ENCODE measurements around the gene DNAJC8.

DNAJC8 gene

DNA sequence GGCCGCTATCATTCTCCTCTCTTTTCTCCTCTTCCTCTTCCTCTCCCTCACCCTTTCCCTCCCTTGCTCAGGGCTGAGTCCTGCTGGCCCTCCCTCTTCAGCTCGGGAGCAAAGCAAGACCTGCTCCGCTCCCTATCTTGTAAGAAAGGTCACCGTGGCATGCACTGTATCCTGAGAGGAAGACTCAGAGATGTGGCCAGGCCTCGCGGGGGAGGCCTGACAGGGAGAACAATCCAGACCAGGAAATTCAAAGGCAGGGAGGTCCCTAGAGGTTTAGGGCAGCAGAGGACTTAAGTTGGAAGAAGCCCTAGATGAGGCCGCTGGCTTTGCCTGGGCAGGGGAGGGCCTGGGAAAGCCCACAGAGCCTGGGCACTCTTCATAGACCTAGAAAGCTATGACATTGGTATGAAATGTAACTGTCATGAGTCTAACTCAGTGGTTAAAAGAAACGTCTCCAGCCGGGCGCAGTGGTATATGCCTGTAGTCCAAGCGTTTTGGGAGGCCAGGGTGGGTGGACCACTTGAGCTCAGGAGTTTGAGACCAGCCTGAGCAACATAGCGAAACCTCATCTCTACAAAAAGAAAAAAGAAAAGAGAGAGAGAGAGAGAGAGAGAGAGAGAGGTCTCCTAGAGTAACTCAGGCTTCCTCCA lies 41.7 kb downstream of the DNAJC8 start:
- no peaks in the 10 kb centered on the region for H3K27me3 ChIP-seq
- TF ChIP-seq, protein P1, sequence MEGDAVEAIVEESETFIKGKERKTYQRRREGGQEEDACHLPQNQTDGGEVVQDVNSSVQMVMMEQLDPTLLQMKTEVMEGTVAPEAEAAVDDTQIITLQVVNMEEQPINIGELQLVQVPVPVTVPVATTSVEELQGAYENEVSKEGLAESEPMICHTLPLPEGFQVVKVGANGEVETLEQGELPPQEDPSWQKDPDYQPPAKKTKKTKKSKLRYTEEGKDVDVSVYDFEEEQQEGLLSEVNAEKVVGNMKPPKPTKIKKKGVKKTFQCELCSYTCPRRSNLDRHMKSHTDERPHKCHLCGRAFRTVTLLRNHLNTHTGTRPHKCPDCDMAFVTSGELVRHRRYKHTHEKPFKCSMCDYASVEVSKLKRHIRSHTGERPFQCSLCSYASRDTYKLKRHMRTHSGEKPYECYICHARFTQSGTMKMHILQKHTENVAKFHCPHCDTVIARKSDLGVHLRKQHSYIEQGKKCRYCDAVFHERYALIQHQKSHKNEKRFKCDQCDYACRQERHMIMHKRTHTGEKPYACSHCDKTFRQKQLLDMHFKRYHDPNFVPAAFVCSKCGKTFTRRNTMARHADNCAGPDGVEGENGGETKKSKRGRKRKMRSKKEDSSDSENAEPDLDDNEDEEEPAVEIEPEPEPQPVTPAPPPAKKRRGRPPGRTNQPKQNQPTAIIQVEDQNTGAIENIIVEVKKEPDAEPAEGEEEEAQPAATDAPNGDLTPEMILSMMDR (IDR thresholded peaks at IDR 0.05), result no peak
- no peaks in the 10 kb centered on the region for H3K9me3 ChIP-seq
- H3K36me3 ChIP-seq, result no peaks in the 10 kb centered on the region
- peak overlapping the region; percentile 78 for H3K27ac ChIP-seq
- no peak overlapping the region for H3K4me3 ChIP-seq (ENCODE audit: low read depth in 1 of 2, low read length in 1 of 2)
- H3K4me1 ChIP-seq (ENCODE audit: control insufficient read depth in 1 of 2, insufficient read depth in 1 of 2, low read depth in 1 of 2, low read length in 1 of 2), result peaks cover 4 to 13% of the 10 kb centered on the region in 2 experiments

DNA sequence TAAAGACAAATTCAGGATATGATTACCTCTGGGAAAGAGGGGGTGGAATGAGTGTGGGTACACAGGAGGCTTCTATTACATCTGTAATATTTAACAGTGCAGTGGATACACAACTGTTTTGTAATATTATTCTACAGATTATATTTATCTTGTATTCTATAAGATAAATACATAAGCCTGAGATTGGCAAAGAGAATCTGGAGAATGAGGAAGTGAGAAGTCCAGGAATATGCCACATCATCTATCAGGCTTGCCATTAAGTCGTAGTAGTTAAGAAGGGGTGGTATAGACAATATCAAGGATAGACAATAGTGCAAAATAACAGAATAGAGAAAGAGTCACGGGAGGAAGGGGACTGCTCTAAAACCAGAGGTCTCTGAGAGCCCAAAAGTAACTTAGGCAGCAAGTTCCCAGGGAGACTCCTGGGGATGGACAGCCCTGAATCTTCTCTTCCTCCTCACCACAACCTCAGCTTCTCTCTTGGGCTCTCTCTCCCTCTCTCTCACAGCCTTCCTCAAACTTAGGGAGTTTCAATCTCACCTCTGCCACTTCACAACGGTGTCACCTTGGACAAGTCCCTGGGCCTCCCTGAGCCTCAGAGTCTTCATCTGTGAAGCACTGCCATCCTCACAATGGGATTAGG lies 42.4 kb downstream of the DNAJC8 start:
- TF ChIP-seq, protein P1 (IDR thresholded peaks at IDR 0.05), result no peak
- Histone ChIP-seq H3K4me3 (ENCODE audit: low read depth in 1 of 2, low read length in 1 of 2) (no peak overlapping the region), H3K27ac (peak overlapping the region; percentile 78), H3K36me3 (no peaks in the 10 kb centered on the region), H3K9me3 (no peaks in the 10 kb centered on the region), H3K27me3 (no peaks in the 10 kb centered on the region), H3K4me1 (ENCODE audit: control insufficient read depth in 1 of 2, insufficient read depth in 1 of 2, low read depth in 1 of 2, low read length in 1 of 2) (peaks cover 4 to 13% of the 10 kb centered on the region in 2 experiments)

DNA sequence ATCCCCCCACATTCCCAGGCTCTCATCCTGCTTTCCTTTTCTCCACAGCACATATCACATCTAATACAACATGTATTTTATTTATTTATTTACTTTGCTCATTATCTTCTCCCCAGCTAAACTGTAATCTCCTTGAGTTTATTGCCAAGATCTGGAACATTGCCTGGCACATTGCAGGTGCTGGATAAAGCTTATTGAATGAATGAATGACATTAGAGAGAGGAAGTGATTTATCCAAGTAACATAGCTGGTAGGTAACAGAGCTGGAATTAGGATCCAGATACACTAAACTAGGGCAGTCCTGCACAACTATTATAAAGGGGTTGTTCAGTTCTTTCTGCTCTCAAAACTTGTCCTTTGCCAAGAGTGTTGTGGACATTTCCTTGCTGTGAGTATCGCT lies 47.8 kb downstream of the DNAJC8 start:
- no peak overlapping the region for H3K27ac ChIP-seq
- H3K27me3 ChIP-seq, result no peaks in the 10 kb centered on the region
- TF ChIP-seq, protein P1 (IDR thresholded peaks at IDR 0.05), result no peak
- no peaks in the 10 kb centered on the region for H3K9me3 ChIP-seq
- peaks cover 25 to 30% of the 10 kb centered on the region in 2 experiments for H3K4me1 ChIP-seq (ENCODE audit: control insufficient read depth in 1 of 2, insufficient read depth in 1 of 2, low read depth in 1 of 2, low read length in 1 of 2)
- no peak overlapping the region for H3K4me3 ChIP-seq (ENCODE audit: low read depth in 1 of 2, low read length in 1 of 2)
- no peaks in the 10 kb centered on the region for H3K36me3 ChIP-seq

DNA sequence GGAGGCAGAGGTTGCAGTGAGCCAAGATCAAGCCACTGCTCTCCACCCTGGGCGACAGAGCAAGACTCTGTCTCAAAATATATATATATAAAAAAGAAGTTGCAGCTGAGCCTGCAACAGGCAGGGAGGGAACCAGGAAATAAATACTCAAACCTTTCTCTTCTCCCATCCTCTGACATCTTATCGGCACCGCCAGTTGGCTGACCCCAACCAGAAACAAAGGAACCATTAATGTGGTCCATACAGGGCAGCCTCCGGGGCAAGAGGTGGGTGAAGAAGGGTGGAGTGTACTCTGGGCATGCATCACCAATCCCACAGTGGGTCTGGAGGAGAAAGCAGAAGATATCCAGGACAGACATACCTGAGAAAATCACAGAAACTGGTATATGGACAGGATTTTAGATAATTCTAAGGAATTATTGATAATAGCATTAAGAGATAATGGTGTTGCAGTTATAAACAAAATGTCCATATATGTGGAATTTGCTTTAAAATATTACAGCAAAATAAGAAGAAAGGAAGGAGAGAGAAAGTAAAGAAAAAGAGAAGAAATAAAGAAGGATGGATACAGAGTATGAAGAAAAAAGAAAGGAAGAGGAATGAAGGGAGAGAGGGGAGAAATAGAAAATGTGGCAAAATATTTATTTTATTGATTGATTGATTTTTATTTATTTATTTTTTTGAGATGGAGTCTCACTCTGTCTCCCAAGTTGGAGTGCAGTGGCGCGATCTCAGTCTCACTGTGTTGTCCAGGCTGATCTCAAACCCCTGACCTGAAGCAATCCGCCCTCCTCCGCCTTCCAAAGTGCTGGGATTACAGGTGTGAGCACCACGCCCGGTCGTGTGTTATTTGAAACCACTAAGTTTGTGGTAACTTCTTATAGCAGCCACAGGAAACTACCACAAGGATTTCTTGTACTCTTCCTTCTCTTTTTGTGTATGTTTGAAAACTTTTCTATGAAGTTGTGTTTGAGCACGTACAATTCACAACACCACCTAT lies 52.2 kb downstream of the DNAJC8 start:
- H3K4me1 ChIP-seq (ENCODE audit: control insufficient read depth in 1 of 2, insufficient read depth in 1 of 2, low read depth in 1 of 2, low read length in 1 of 2), result peaks cover 59 to 60% of the 10 kb centered on the region in 2 experiments
- no peaks in the 10 kb centered on the region for H3K36me3 ChIP-seq
- H3K4me3 ChIP-seq (ENCODE audit: low read depth in 1 of 2, low read length in 1 of 2), result peak overlapping the region; percentile 12 to 30
- H3K27me3 ChIP-seq, result no peaks in the 10 kb centered on the region
- no peaks in the 10 kb centered on the region for H3K9me3 ChIP-seq
- H3K27ac ChIP-seq, result peak overlapping the region; percentile 85
- TF ChIP-seq, protein P1 (IDR thresholded peaks at IDR 0.05), result no peak

DNA sequence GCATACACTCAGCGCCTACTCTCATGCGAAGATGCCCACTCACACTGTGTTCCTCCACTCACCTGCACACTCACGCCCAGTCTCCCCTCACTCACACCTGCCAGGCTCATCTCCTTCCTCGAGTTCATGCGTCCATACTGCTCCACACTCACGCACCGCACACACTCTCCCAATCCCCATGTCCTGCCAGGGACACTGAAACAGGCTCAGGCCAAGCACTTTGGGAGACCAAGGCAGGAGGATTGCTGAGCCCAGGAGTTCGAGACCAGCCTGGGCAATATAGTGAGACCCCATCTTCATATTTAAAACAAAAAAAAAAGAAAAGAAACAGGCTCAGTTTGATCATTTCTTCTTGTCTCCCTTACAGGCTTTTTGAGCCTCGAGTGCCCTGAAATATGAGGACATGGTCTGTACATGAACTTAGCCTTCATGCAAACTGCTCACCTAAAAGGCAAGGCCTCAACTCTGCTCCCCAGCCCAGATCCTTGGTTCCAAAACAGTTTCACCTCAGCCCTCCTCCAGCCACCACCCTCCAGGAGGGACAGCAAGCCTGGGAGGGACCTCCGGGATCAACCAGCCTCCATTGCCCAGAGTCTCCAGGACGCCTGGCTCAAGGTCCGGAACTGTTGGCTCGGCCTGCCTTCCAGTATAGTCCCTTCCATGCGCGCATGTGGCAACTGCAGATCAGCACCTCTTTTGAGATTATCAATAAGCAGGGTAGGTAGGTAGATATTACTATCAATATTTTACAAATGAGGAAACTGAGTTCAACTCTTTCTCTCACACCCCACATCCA lies 53.9 kb downstream of the DNAJC8 start:
- Histone ChIP-seq H3K36me3 (peaks cover 7% of the 10 kb centered on the region), H3K4me3 (ENCODE audit: low read depth in 1 of 2, low read length in 1 of 2) (no peak overlapping the region), H3K4me1 (ENCODE audit: control insufficient read depth in 1 of 2, insufficient read depth in 1 of 2, low read depth in 1 of 2, low read length in 1 of 2) (peaks cover 67 to 76% of the 10 kb centered on the region in 2 experiments), H3K27ac (peak overlapping the region; percentile 38), H3K27me3 (no peaks in the 10 kb centered on the region), H3K9me3 (no peaks in the 10 kb centered on the region)
- TF ChIP-seq, protein P1 (IDR thresholded peaks at IDR 0.05), result no peak
